ENCODE results near the gene TNRC6A.

DNA sequence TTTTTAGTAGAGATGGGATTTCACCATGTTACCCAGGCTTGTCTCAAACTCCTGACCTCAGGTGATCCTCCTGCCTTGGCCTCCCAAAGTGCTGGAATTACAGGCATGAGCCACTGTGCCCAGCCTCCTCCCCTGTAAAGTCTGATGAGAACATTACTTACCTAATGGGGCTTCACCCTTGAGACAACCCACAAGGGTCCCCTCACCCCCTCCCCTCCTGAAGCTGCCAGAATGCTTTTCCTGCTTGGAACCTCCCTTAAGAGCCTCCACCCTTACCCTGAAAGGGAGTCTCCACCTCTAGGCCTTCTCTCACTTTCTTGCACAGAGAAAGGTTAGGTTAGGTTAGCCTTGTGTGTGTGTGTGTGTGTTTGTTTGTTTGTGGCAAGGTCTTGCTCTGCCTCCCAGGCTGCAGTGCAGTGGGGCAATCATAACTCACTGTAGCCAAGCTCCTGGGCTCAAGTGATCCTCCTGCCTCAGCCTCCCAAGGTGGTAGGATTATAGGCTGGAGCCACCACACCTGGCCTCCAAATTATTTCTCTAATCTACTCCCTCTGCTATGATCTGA is 125.2 kb downstream of the TNRC6A start:
- TF ChIP-seq, protein P1, sequence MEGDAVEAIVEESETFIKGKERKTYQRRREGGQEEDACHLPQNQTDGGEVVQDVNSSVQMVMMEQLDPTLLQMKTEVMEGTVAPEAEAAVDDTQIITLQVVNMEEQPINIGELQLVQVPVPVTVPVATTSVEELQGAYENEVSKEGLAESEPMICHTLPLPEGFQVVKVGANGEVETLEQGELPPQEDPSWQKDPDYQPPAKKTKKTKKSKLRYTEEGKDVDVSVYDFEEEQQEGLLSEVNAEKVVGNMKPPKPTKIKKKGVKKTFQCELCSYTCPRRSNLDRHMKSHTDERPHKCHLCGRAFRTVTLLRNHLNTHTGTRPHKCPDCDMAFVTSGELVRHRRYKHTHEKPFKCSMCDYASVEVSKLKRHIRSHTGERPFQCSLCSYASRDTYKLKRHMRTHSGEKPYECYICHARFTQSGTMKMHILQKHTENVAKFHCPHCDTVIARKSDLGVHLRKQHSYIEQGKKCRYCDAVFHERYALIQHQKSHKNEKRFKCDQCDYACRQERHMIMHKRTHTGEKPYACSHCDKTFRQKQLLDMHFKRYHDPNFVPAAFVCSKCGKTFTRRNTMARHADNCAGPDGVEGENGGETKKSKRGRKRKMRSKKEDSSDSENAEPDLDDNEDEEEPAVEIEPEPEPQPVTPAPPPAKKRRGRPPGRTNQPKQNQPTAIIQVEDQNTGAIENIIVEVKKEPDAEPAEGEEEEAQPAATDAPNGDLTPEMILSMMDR (IDR thresholded peaks at IDR 0.05; ENCODE audit: insufficient read depth, low read length, poor library complexity, severe bottlenecking) = no peak
- TF ChIP-seq EZH2phosphoT487 (conservative IDR thresholded peaks at IDR 0.05; ENCODE audit: low read length) = no peak

All from SU-DHL-6 (cell line).